Esophagus squamous epithelium (tissue), 4 donors: ENCODE results near the gene SENP2.

Experiments
- CTCF ChIP-seq, 6 experiments: fragments of 450-650 bp in 4 of 6; fragments of 200-600 bp in 2 of 6; sonication (generic) in 2 of 6; IDR thresholded peaks; one replicate each; pipeline ENCODE4 v1.5.1; 2016 to 2019; ENCODE audit warnings: antibody characterized with exemption in 6 of 6, mild to moderate bottlenecking in 4 of 6, moderate library complexity in 4 of 6
- POLR2A ChIP-seq, 4 donors: fragments of 450-650 bp; IDR thresholded peaks; one replicate each; pipeline ENCODE4 v1.6.1; 2017; ENCODE audit warnings: antibody characterized with exemption in 4 of 4, mild to moderate bottlenecking in 4 of 4, moderate library complexity in 3 of 4

- TF ChIP-seq CTCF (IDR thresholded peaks at IDR 0.05) (no peak), POLR2A (IDR thresholded peaks at IDR 0.05) (no peak)
Measured at GRCh38 chr3:185572183-185572582, 13.9 kb upstream of the SENP2 start.
